Stomach (tissue), 4 donors: ENCODE results near the gene VPS4B.

Experiments used
- CTCF ChIP-seq, 7 experiments: fragments of 450-650 bp in 4 of 7; fragments of 200-600 bp in 3 of 7; sonication (generic) in 3 of 7; IDR thresholded peaks; one replicate each; pipeline ENCODE4 v1.5.1; 2016 to 2019; ENCODE audit warnings: antibody characterized with exemption in 7 of 7, control low read depth in 2 of 7, mild to moderate bottlenecking in 1 of 7
- POLR2A ChIP-seq, 4 donors: fragments of 450-650 bp; IDR thresholded peaks; one replicate each; pipeline ENCODE4 v1.6.1; 2016; ENCODE audit warnings: antibody characterized with exemption in 4 of 4, control low read depth in 2 of 4, mild to moderate bottlenecking in 1 of 4, moderate library complexity in 1 of 4

GRCh38 chr18:63348508-63349136 lies 73.7 kb downstream of the VPS4B start:
- TF ChIP-seq CTCF (IDR thresholded peaks at IDR 0.05) (no peak), POLR2A (IDR thresholded peaks at IDR 0.05) (no peak)
